CD4-positive, alpha-beta T cell treated with Interleukin-15 for 1 hour (primary cell): ENCODE measurements around the gene USP17L10.
A peak's percentile ranks its signal among the peaks of the same experiment; 100 is the strongest.
"Not testable (repeated sequence)": the region's sequence is repeated elsewhere in the genome, so short reads cannot be mapped to it uniquely, and the experiment has no call there.

Experiments
- DNase-seq: peaks from one replicate; pipeline ENCODE4 v3.0.0-alpha.2; 2020

USP17L10 gene

GRCh38 chr4:9210357-9210756 is at the start of gene USP17L10:
TSS of gene USP17L10 (plus strand) at chr4:9210657. CDS start at chr4:9210657, 0 bp downstream.
- not testable (repeated sequence) for DNase-seq

DNA sequence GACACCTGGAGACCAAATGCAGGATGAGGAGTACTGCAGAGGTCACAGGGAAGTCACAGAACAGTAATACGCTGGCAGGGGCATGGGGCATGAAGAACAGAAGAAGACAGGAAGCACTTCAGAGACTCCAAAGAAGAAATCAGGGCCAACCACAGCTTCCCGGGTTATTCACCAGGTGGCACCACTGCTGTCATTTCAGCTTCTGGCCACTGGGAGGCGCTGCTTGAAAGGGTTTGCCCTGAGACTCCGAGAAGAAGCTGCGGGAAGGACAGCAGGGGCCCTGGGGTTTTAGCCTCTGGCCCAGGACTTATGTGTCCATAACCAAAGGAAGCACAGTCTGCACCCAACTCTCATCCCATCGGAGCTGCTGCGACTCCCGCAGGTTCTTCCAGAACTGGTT is 44.5 kb upstream of the USP17L10 start:
- DNase-seq = peak; percentile 60

GRCh38 chr4:9169791-9170459 is 40.5 kb upstream of the USP17L10 start, which contains the start of gene FAM90A26:
TSS of gene FAM90A26 (plus strand) at chr4:9170409. CDS start at chr4:9173173, 2,764 bp downstream.
- DNase-seq = not testable (repeated sequence)

DNA sequence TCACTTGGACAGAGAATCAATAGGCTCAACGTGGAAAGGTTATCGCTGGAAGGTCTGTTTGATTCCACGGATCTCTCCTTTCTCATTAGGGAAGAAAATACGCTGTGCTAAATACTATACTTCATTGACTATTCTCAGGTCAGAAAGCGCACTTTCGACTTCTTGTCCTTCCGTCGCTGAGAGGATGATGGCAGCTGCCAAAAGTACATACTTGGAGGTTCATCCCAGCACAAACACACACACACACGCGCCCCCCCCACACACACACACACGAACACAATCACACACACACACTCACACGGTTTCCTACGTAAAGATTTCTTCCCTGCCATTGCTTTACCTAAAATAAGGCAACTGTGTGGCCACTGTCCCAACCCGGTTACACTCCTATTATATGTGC is 4.2 kb downstream of the USP17L10 start:
- not testable (repeated sequence) for DNase-seq

GRCh38 chr4:9215105-9215504 is 4.6 kb downstream of the USP17L10 start, which contains the start of gene USP17L11:
TSS of gene USP17L11 (plus strand) at chr4:9215405. CDS start at chr4:9215405, 0 bp downstream.
- not testable (repeated sequence) for DNase-seq

DNA sequence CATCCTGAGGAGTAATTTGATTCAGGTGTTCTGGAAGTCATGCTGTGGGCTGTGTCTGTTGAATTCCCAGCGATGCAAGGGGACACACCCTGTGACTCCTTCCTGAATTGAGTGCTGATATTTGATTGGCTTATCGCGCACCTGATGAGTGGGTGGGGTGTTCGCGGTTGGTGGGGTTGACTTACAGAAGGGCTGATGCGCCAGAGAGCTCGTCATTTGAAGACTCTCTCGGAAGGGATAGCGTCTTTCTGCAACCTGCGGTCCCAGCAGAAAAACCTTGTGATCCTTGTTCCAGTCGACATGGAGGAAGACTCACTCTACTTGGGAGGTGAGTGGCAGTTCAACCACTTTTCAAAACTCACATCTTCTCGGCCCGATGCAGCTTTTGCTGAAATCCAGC is 9.4 kb downstream of the USP17L10 start, which contains the start of gene USP17L12:
Gene USP17L12, plus strand, starts transcription at position 301 of the 400 bp plus-strand sequence. Its CDS starts 0 bp downstream, at position 301.
- not testable (repeated sequence) for DNase-seq

- DNase-seq = not testable (repeated sequence)
These were observed 14.1 kb downstream of the USP17L10 start, which contains the start of gene USP17L13 for GRCh38 chr4:9224596-9224995. TSS of gene USP17L13 (plus strand) at chr4:9224896. CDS start at chr4:9224896, 0 bp downstream.

- DNase-seq = not testable (repeated sequence)
These were observed 19.8 kb downstream of the USP17L10 start for GRCh38 chr4:9230249-9230648.

DNA sequence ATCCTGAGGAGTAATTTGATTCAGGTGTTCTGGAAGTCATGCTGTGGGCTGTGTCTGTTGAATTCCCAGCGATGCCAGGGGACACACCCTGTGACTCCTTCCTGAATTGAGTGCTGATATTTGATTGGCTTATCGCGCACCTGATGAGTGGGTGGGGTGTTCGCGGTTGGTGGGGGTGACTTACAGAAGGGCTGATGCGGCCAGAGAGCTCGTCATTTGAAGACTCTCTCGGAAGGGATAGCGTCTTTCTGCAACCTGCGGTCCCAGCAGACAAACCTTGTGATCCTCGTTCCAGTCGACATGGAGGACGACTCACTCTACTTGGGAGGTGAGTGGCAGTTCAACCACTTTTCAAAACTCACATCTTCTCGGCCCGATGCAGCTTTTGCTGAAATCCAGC is 23.6 kb downstream of the USP17L10 start, which contains the start of gene USP17L15:
Gene USP17L15, plus strand, starts transcription at position 301 of the 400 bp plus-strand sequence. Its CDS starts 0 bp downstream, at position 301.
- not testable (repeated sequence) for DNase-seq

- DNase-seq = peak; percentile 19
These were observed 28.0 kb downstream of the USP17L10 start for GRCh38 chr4:9238461-9238860.

DNA sequence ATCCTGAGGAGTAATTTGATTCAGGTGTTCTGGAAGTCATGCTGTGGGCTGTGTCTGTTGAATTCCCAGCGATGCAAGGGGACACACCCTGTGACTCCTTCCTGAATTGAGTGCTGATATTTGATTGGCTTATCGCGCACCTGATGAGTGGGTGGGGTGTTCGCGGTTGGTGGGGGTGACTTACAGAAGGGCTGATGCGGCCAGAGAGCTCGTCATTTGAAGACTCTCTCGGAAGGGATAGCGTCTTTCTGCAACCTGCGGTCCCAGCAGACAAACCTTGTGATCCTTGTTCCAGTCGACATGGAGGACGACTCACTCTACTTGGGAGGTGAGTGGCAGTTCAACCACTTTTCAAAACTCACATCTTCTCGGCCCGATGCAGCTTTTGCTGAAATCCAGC is 33.1 kb downstream of the USP17L10 start, which contains the start of gene USP17L17:
Gene USP17L17, plus strand, starts transcription at position 301 of the 400 bp plus-strand sequence. Its CDS starts 0 bp downstream, at position 301.
- DNase-seq = not testable (repeated sequence)

GRCh38 chr4:9247953-9248680 is 37.7 kb downstream of the USP17L10 start, which contains the start of gene USP17L18:
TSS of gene USP17L18 (plus strand) at chr4:9248630. CDS start at chr4:9248630, 0 bp downstream.
- not testable (repeated sequence) for DNase-seq

DNA sequence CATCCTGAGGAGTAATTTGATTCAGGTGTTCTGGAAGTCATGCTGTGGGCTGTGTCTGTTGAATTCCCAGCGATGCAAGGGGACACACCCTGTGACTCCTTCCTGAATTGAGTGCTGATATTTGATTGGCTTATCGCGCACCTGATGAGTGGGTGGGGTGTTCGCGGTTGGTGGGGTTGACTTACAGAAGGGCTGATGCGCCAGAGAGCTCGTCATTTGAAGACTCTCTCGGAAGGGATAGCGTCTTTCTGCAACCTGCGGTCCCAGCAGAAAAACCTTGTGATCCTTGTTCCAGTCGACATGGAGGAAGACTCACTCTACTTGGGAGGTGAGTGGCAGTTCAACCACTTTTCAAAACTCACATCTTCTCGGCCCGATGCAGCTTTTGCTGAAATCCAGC is 42.6 kb downstream of the USP17L10 start, which contains the start of gene USP17L19:
Gene USP17L19, plus strand, starts transcription at position 301 of the 400 bp plus-strand sequence. Its CDS starts 0 bp downstream, at position 301.
- DNase-seq = not testable (repeated sequence)

DNA sequence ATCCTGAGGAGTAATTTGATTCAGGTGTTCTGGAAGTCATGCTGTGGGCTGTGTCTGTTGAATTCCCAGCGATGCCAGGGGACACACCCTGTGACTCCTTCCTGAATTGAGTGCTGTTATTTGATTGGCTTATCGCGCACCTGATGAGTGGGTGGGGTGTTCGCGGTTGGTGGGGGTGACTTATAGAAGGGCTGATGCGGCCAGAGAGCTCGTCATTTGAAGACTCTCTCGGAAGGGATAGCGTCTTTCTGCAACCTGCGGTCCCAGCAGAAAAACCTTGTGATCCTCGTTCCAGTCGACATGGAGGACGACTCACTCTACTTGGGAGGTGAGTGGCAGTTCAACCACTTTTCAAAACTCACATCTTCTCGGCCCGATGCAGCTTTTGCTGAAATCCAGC is 47.4 kb downstream of the USP17L10 start, which contains the start of gene USP17L20:
Gene USP17L20, plus strand, starts transcription at position 301 of the 400 bp plus-strand sequence. Its CDS starts 0 bp downstream, at position 301.
- DNase-seq = not testable (repeated sequence)
